Measurements from ENCODE around the gene PPP1R10. TPM values are rescaled to one million over a fixed set of nuclear protein-coding genes. Genes with fewer than 3 reads are reported as not detected.
A peak's percentile ranks its signal among the peaks of the same experiment; 100 is the strongest.
"Not testable (repeated sequence)": the region's sequence is repeated elsewhere in the genome, so short reads cannot be mapped to it uniquely, and the experiment has no call there.

The PPP1R10 gene
- total RNA-seq, 4 donors from 2014 or later, result 29.4 to 48.6 (median 39.3) TPM

DNA sequence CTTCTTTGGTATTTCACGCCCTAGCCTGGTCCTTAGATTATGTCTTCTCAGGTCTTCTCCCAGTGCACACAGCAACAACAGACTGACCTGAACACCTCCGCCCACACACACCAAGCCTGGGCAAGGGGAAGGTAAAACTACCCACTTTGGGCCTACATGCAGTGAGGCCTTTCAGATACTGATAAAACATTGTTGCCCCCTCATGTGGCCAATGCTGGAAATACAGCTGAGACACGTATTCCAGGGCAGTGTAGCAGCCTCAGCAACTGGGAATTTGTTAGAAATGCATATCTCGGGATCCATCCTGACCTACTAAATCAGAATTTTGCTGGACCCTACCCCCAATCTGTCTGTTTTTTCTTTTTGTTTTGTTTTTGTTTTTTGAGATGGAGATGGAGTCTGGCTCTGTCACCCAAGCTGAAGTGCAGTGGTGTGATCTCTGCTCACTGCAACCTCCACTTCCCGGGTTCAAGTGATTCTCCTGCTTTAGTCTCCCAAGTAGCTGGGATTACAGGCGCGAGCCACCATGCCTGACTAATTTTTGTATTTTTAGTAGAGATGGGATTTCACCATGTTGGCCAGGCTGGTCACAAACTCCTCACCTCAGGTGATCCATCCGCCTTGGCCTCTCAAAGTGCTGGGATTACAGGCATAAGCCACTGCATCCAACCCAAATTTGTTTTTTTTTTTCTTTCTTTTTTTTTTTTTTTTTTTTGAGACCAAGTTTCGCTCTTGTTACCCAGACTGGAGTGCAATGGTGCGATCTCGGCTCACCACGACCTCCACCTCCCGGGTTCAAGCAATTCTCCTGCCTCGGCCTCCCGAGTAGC is 19.5 kb downstream of the PPP1R10 start:
- H3K27ac ChIP-seq, result not testable (repeated sequence)
- H3K36me3 ChIP-seq, result peaks cover 2 to 63% (median 14%) of the 10 kb centered on the region in 3 donors

DNA sequence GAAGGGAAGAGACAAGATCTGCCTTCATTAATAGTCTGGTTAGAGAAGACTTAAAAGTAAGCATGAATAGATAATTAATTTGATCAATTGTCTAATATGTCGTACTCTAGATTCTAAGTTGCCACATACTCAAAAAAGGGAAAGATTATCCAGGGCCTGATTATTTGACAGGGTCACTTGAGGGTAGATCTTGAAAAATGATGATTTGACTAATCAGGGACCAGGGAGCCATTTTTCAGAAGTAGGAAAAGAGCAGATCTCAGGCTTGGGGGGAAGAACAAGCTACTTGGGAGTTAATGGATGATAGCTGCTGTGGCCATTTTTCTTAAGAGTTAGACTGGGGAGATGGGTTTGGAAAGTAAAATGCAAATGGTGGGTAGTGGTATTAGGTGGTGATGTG is 24.8 kb downstream of the PPP1R10 start:
- DNase-seq (ENCODE audit: low spot score in 2 of 2), result no peak
- Histone ChIP-seq H3K36me3 (peaks cover 0 to 84% (median 9%) of the 10 kb centered on the region in 3 donors), H3K9me3 (no peaks in the 10 kb centered on the region), H3K4me3 (no peak overlapping the region), H3K4me1 (no peaks in the 10 kb centered on the region), H3K27ac (no peak overlapping the region), H3K27me3 (no peaks in the 10 kb centered on the region)
- WGBS, 2 donors, result 95 to 100% methylated on average over 1 of the region's 1 CpG
- TF ChIP-seq EP300 (IDR thresholded peaks at IDR 0.05) (no peak), POLR2A (IDR thresholded peaks at IDR 0.05) (no peak)
- TF ChIP-seq, protein P1, sequence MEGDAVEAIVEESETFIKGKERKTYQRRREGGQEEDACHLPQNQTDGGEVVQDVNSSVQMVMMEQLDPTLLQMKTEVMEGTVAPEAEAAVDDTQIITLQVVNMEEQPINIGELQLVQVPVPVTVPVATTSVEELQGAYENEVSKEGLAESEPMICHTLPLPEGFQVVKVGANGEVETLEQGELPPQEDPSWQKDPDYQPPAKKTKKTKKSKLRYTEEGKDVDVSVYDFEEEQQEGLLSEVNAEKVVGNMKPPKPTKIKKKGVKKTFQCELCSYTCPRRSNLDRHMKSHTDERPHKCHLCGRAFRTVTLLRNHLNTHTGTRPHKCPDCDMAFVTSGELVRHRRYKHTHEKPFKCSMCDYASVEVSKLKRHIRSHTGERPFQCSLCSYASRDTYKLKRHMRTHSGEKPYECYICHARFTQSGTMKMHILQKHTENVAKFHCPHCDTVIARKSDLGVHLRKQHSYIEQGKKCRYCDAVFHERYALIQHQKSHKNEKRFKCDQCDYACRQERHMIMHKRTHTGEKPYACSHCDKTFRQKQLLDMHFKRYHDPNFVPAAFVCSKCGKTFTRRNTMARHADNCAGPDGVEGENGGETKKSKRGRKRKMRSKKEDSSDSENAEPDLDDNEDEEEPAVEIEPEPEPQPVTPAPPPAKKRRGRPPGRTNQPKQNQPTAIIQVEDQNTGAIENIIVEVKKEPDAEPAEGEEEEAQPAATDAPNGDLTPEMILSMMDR (IDR thresholded peaks at IDR 0.05), result no peak

More for the DNA sequence above, 19.5 kb downstream of the PPP1R10 start:
- TF ChIP-seq, protein P1 (IDR thresholded peaks at IDR 0.05), result peak; percentile 67 to 80 (median 76)
- H3K27me3 ChIP-seq, H3K9me3 ChIP-seq, H3K4me3 ChIP-seq, H3K4me1 ChIP-seq: not testable (repeated sequence)
- DNase-seq (ENCODE audit: low spot score in 2 of 2), result peak; percentile 81 to 98
- 73 to 79% methylated on average over 15 of the region's 15 CpGs for WGBS, 2 donors

DNA sequence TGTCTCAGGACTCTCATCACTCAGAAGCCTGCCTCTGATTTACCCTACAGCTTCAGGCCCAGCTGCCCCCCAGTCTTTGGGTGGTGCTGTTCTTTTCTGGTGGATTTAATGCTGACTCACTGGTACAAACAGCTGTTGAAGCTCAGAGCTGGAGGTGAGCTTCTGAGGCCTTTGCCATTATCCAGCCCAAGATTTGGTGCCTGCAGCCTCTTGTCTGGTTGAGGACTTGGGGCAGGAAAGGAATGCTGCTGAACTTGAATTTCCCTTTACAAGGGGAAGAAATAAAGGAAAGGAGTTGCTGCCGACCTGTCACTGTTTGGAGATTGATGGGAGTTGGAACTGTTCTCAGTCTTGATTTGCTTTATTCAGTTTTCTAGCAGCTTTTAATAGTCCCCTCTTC is 26.0 kb downstream of the PPP1R10 start:
- DNase-seq (ENCODE audit: low spot score in 2 of 2), result no peak
- WGBS, 2 donors, result 62 to 65% methylated on average over 1 of the region's 1 CpG
- Histone ChIP-seq H3K36me3 (peaks cover 0 to 92% (median 20%) of the 10 kb centered on the region in 3 donors), H3K27me3 (no peaks in the 10 kb centered on the region), H3K4me3 (no peak overlapping the region), H3K27ac (no peak overlapping the region), H3K4me1 (no peaks in the 10 kb centered on the region), H3K9me3 (no peaks in the 10 kb centered on the region)
- TF ChIP-seq EP300 (IDR thresholded peaks at IDR 0.05), result no peak
- TF ChIP-seq POLR2A (IDR thresholded peaks at IDR 0.05), result no peak
- TF ChIP-seq, protein P1 (IDR thresholded peaks at IDR 0.05), result no peak

DNA sequence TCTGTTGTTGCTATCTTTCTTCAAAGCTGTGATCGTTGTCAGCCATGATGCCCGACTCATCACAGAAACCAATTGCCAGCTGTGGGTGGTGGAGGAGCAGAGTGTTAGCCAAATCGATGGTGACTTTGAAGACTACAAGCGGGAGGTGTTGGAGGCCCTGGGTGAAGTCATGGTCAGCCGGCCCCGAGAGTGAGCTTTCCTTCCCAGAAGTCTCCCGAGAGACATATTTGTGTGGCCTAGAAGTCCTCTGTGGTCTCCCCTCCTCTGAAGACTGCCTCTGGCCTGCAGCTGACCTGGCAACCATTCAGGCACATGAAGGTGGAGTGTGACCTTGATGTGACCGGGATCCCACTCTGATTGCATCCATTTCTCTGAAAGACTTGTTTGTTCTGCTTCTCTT is 26.5 kb downstream of the PPP1R10 start:
- no peak for DNase-seq (ENCODE audit: low spot score in 2 of 2)
- Histone ChIP-seq H3K9me3 (no peaks in the 10 kb centered on the region), H3K4me3 (no peak overlapping the region), H3K27me3 (no peaks in the 10 kb centered on the region), H3K27ac (no peak overlapping the region), H3K36me3 (peaks cover 0 to 96% (median 25%) of the 10 kb centered on the region in 3 donors), H3K4me1 (no peaks in the 10 kb centered on the region)
- TF ChIP-seq, protein P1 (IDR thresholded peaks at IDR 0.05), result no peak
- TF ChIP-seq POLR2A (IDR thresholded peaks at IDR 0.05) (no peak), EP300 (IDR thresholded peaks at IDR 0.05) (no peak)
- WGBS, 2 donors, result 60 to 70% methylated on average over 8 of the region's 8 CpGs

DNA sequence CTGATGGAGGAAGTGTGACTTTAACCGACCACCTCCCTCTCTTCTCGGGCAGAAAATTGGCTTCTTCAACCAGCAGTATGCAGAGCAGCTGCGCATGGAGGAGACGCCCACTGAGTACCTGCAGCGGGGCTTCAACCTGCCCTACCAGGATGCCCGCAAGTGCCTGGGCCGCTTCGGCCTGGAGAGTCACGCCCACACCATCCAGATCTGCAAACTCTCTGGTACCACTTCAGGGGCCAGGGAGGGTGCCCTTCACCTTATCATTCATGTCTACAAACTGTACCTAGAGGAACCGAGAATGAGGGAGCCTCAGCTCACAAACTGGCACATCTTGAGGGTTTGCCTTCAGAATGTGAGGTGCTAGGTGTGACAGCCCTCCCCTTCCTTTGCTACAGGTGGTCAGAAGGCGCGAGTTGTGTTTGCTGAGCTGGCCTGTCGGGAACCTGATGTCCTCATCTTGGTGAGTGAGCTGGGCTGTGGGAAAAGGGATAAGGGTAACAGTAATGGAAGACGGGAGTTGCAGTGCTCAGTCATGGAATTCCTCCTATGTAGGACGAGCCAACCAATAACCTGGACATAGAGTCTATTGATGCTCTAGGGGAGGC is 27.2 kb downstream of the PPP1R10 start:
- Histone ChIP-seq H3K4me3 (no peak overlapping the region), H3K9me3 (no peaks in the 10 kb centered on the region), H3K36me3 (peaks cover 0 to 96% (median 32%) of the 10 kb centered on the region in 3 donors), H3K4me1 (no peaks in the 10 kb centered on the region), H3K27me3 (no peaks in the 10 kb centered on the region), H3K27ac (no peak overlapping the region)
- WGBS, 2 donors, result 93% methylated on average over 15 of the region's 15 CpGs
- TF ChIP-seq EP300 (IDR thresholded peaks at IDR 0.05), result no peak
- TF ChIP-seq, protein P1 (IDR thresholded peaks at IDR 0.05), result no peak
- DNase-seq (ENCODE audit: low spot score in 2 of 2), result no peak
